GM21526 (cell line): ENCODE data around the gene SFRP5.

Experiments
- ATAC-seq: cut with Tn5 transposase; IDR thresholded peaks from one replicate; pipeline ENCODE4 v1.9.1; 2021; ENCODE audit warnings: moderate library complexity; ENCODE audit not compliant: unreplicated experiment, low FRiP score

The SFRP5 gene

GRCh38 chr10:97743169-97743943 is 28.4 kb downstream of the SFRP5 start:
- ATAC-seq: no peak

- no peak for ATAC-seq
These were observed 31.2 kb downstream of the SFRP5 start for GRCh38 chr10:97740613-97741012.

GRCh38 chr10:97738616-97739015 is 33.2 kb downstream of the SFRP5 start:
- no peak for ATAC-seq

DNA sequence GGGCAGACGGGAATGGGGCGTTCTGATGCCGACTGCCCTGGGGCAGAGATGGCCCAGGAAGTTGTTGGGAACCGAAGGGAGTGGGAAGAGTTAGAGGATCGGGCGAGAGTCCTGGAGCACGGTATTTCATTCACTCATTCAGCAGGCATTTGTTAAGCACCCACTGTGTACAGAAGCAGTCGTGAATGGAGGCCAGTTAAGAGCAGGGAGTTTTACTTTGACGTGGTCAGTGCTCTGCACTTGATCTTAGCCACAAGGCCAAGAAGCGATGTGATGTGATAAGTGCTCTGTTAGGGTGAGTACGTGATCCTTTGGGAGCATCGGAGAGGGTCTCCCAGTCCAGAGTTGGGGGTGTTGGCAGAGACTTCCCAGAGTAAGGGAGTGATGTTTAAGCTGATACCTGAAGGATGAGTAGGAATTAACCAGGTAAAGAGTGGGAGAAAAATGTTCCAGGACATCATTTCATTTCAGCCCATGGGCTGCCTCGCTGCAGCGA is 34.0 kb downstream of the SFRP5 start:
- ATAC-seq: peak; percentile 19

DNA sequence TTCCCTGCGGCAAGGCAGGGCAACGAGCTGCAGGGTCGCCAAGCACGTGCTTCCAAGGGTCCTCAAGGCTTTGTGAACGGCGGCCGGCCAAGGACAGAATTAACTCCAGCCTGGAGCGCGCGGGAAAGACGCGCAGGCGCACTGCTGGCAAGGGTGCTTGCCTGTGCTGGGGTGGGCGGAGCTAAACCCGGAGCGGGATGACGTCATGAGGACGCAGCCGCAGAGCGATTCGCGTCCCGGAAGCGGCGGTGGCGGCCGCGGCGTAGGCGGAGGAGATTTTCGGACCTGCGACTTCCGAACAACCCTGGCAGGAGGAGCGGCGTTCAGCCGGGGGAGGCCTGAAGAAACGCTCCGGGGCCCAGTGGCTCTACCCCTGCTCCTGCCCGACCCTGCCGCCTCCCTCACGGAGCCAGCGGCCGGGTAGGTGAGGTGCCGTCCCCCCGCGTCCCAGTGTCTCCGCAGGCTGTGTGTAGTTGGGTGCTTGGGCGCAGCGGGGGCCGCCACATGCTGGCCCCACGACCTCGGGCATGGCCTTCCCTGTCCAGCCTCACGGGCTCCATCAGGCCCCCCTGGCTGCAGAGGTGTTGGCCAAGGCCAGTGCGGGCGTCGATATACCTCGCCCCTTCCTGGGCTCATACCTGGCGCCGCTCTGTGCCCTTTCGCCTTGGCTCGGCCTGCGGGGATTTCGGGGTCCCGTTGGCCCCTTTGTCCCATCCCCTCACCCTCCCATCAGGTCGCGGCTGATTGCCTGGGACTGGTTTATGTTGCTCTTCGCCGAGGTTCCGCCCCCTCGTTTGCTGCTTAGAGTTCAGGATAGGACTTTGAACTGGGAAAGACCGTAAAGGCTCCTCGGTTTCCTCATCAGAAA is 34.7 kb downstream of the SFRP5 start, which contains the start of gene ZFYVE27:
Gene ZFYVE27, plus strand, starts transcription at position 227 of the 868 bp plus-strand sequence. CDS start 1,350 bp downstream, outside the sequence.
- peak; percentile 71 for ATAC-seq

DNA sequence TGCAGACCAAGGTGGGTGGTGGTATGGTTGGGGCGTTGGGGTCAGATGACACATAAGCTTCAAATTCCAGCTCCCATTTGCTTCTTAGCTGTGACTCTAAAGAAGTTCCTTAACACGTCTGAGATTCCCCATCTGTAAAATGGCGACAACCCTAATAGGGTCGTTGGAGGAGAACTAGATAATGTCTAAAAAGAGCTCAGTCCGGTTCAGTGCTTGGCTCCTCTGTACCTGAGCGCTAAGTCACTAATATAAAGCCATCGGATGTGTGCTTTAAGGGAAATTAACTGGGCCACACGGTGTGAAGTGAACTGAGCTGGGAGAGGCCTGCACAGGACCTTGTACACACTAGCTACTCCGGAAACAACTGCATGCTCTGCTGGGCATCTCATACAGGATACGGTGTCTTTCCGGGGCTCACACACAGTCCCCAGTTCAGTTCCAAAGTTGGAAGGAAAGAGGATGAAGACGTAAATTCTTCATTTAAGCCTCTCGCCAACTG is 35.3 kb downstream of the SFRP5 start:
- ATAC-seq: peak; percentile 14

GRCh38 chr10:97734021-97734420 is 37.8 kb downstream of the SFRP5 start:
- no peak for ATAC-seq

- no peak for ATAC-seq
These were observed 38.5 kb downstream of the SFRP5 start for GRCh38 chr10:97733256-97733655.

DNA sequence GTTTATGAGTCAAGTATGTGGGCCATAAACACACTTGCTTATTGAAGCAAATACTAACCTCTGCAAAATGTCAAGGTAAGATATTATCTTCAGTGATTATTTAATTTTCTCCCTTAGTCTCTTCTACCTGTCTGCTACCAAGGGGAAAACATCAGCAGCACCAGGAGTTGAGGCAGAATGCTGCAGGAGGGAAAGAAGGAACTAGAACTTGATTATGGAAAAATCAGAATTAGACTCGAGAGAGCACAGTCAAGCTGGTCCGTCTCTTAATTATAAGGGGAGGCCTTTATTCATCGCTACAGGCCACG is 39.8 kb downstream of the SFRP5 start:
- ATAC-seq: no peak

GRCh38 chr10:97731346-97732051 is 40.3 kb downstream of the SFRP5 start:
- ATAC-seq: no peak

DNA sequence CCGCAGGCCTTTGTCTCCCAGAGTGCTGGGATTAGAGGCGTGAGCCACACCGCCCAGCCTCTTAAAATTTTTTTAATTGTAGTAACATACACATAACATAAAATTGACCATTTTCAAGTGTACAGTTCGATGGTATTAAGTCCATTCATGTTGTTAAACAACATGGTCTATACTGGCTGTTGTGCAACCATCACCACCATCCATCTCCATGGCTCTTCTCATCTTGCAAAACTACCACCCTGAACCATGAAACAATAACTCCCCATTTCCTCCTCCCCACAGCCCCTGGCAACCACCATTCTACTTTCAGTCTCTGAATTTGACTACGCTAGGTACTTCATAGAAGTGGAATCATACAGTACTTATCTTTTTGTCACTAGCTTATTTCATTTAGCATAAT is 42.8 kb downstream of the SFRP5 start:
- no peak for ATAC-seq

- ATAC-seq: no peak
These were observed 45.1 kb downstream of the SFRP5 start for GRCh38 chr10:97726636-97727178.

DNA sequence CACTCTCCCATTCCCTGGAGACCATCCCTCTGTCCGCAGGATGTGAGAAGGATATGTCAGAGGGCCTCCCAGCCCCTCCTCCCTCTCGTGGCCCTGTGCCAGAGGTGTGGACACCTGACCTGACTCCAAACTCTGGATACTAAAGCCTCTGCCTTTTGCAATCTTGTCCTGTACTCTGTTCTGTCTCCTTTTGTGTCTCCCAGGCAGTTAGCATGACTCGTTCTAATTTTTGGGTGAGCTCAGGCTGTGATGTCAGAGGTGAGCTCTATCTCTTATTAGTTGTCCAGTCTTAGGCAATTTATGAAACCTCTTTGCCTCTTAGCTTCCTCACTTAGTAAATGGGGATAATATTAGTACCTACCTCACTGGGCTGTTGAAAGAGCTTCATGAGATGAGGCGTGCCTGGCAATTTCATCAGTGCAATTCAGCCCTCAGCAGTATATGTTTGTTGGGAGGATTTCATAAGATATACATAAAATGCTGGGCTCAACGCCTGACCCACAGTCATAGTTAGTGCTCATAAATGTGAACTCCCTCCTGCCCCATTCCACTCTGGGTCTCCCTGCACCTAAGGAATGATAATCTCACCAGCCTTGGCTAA is 47.4 kb downstream of the SFRP5 start:
- ATAC-seq: no peak

GRCh38 chr10:97723001-97723400 is 48.8 kb downstream of the SFRP5 start:
- ATAC-seq: no peak

GRCh38 chr10:97721871-97722780 is 49.7 kb downstream of the SFRP5 start:
- ATAC-seq: no peak

GRCh38 chr10:97719602-97720001 is 52.2 kb downstream of the SFRP5 start:
- no peak for ATAC-seq

GRCh38 chr10:97718659-97719142 is 53.1 kb downstream of the SFRP5 start:
- ATAC-seq: no peak

- ATAC-seq: no peak
These were observed 53.6 kb downstream of the SFRP5 start for GRCh38 chr10:97718178-97718577.

DNA sequence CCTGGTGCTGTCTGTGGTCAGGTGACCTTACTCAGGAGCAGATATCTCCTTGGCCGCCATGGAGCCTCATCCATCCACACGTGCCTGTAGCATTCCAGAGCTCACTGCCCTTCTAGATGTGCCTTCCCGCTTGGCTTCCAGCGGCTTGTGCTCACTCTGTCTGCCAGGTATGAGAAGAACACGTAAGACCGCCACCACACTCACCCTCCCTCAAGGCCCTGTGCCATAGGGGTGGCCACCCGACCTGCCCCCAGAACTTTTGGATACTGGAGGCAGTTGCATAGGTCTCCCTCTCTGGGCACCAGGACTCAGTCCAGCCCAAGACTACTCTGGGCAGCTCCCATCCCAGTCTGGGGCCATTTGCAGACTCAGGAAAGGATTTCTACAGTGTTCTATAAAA is 54.2 kb downstream of the SFRP5 start:
- no peak for ATAC-seq
